ENCODE data around the gene CD300A.

- TF ChIP-seq, protein P1, sequence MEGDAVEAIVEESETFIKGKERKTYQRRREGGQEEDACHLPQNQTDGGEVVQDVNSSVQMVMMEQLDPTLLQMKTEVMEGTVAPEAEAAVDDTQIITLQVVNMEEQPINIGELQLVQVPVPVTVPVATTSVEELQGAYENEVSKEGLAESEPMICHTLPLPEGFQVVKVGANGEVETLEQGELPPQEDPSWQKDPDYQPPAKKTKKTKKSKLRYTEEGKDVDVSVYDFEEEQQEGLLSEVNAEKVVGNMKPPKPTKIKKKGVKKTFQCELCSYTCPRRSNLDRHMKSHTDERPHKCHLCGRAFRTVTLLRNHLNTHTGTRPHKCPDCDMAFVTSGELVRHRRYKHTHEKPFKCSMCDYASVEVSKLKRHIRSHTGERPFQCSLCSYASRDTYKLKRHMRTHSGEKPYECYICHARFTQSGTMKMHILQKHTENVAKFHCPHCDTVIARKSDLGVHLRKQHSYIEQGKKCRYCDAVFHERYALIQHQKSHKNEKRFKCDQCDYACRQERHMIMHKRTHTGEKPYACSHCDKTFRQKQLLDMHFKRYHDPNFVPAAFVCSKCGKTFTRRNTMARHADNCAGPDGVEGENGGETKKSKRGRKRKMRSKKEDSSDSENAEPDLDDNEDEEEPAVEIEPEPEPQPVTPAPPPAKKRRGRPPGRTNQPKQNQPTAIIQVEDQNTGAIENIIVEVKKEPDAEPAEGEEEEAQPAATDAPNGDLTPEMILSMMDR (IDR thresholded peaks at IDR 0.05) = no peak
- TF ChIP-seq POLR2AphosphoS5 (IDR thresholded peaks at IDR 0.05) (no peak), POLR2A (IDR thresholded peaks at IDR 0.05; ENCODE audit: low read depth) (no peak)
These were observed 11.0 kb downstream of the CD300A start for GRCh38 chr17:74477411-74477810.

Data from esophagus muscularis mucosa (tissue), 3 donors.